Effector memory CD8-positive, alpha-beta T cell (primary cell): ENCODE measurements around the gene ULBP3.
"Not testable (repeated sequence)": the region's sequence is repeated elsewhere in the genome, so short reads cannot be mapped to it uniquely, and the experiment has no call there.

ENCODE experiments used
- ATAC-seq: fragments of 150-1000 bp; cut with Tn5 transposase; replicated peaks from 2 replicates; pipeline ENCODE4 v1.10.0; 2021; ENCODE audit warnings: mild to moderate bottlenecking, moderate library complexity
- DNase-seq, 3 experiments: peaks; one replicate each; pipeline ENCODE4 v3.0.0; 2021
- H3K27ac Mint-ChIP-seq, 2 donors: one replicate each; pipeline ENCODE4 v1.8.0; 2022; ENCODE audit warnings: mild to moderate bottlenecking in 2 of 2, mixed read lengths in 2 of 2, moderate library complexity in 2 of 2
- H3K27me3 Mint-ChIP-seq, 2 donors: one replicate each; pipeline ENCODE4 v1.8.0; 2022; ENCODE audit warnings: mixed read lengths in 2 of 2
- H3K36me3 Mint-ChIP-seq: one replicate; pipeline ENCODE4 v1.8.0; 2022; ENCODE audit warnings: mild to moderate bottlenecking, moderate library complexity, mixed read lengths; ENCODE audit not compliant: insufficient read depth
- H3K4me1 Mint-ChIP-seq, 2 donors: one replicate each; pipeline ENCODE4 v1.8.0; 2022; ENCODE audit warnings: low read depth in 2 of 2, mixed read lengths in 2 of 2
- H3K4me3 Mint-ChIP-seq, 2 donors: one replicate each; pipeline ENCODE4 v1.8.0; 2022; ENCODE audit warnings: mild to moderate bottlenecking in 2 of 2, mixed read lengths in 2 of 2, moderate library complexity in 2 of 2
- H3K9me3 Mint-ChIP-seq, 2 donors: one replicate each; pipeline ENCODE4 v1.8.0; 2022; ENCODE audit warnings: mixed read lengths in 2 of 2

Gene ULBP3

GRCh38 chr6:150028799-150029198 lies 40.1 kb downstream of the ULBP3 start:
- Mint-ChIP-seq H3K36me3 (peaks cover 3% of the 10 kb centered on the region), H3K4me3 (no peak overlapping the region), H3K4me1 (peaks cover 6 to 10% of the 10 kb centered on the region in 2 donors), H3K27me3 (peaks cover 62 to 77% of the 10 kb centered on the region in 2 donors), H3K27ac (no peak overlapping the region), H3K9me3 (no peaks in the 10 kb centered on the region)
- ATAC-seq (no peak), DNase-seq (no peak)

DNA sequence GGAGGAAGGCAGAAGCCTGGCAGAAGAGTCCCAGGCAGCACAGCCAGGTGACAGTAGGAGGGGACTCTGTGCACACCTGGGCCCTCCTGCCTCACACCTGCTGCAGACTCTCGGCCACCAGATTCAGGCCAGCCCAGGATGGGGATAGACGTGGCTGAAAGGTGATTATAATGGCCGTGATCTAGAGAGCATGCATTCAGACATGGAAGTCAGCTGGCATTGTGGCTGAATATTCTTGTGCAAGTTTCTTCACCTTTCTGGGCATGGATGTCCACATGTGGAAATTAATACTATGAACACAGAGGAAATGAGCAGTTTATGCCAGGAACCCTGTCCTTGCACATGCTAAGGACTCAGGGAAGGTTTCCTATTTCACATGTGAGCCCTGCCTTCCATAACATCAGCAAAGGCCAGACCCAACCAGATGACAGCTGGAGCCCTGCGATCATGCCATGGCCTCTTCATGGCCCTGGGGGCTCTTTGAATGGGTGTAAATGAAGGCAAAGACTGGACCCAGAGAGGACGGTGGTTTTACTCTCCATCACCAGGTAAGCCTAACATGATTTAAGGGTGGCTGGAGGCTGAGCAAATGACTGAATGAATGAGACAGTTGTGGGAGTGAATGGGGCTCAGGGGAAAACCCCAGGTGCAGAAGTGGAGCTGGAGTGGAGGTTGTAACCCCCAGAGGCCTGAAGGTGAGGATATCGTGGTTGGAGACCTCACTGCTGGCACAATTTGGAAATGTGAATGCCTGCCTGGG lies 40.9 kb downstream of the ULBP3 start:
- no peak for DNase-seq
- Mint-ChIP-seq H3K27me3 (peaks cover 53 to 77% of the 10 kb centered on the region in 2 donors), H3K9me3 (no peaks in the 10 kb centered on the region), H3K4me1 (peaks cover 6 to 10% of the 10 kb centered on the region in 2 donors), H3K27ac (no peak overlapping the region), H3K4me3 (no peak overlapping the region), H3K36me3 (peaks cover 3% of the 10 kb centered on the region)
- ATAC-seq: no peak

DNA sequence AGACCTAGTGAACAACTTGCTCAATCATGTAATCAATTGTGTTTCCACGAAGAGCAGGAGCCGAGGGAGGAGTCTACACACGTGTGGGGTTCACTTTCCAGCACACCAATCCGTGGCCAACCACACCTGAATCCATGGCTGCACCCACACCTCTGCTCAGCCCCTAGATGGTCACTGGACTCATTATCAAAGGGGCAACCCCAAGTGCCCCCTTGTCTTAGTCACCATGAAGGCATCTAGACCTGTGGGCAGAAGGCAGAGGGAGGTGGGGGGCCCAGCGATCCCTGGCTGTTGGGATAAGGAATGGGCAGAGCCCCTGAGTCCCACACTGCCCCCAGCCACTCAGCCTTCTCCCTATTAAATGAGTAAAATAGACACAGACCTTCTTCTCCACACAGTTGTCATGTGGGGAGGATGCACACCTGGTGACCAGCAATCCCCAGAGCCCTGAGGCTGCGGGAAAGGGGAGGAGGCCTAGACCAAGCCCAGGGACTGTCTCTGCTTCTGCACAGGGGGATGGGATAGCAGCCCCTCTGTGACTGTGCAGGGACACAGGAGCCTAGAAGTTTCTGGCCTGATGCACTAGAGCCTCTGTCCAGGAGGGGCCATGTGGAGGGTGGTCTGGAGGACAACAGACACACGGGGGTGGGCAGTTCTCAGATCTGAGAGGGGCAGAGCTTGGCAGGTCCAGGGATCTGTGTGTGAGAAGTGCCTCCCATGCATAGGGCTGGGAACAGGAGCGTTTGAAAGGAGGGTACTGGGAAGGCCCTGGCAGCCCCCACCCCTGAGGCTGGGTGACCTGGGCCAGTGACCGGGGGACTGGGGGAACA lies 41.7 kb downstream of the ULBP3 start:
- peaks cover 6 to 10% of the 10 kb centered on the region in 2 donors for H3K4me1 Mint-ChIP-seq
- no peak overlapping the region for H3K4me3 Mint-ChIP-seq
- H3K27me3 Mint-ChIP-seq: peaks cover 50 to 71% of the 10 kb centered on the region in 2 donors
- H3K27ac Mint-ChIP-seq: no peak overlapping the region
- DNase-seq: no peak
- peaks cover 3% of the 10 kb centered on the region for H3K36me3 Mint-ChIP-seq
- ATAC-seq: no peak
- H3K9me3 Mint-ChIP-seq: no peaks in the 10 kb centered on the region

DNA sequence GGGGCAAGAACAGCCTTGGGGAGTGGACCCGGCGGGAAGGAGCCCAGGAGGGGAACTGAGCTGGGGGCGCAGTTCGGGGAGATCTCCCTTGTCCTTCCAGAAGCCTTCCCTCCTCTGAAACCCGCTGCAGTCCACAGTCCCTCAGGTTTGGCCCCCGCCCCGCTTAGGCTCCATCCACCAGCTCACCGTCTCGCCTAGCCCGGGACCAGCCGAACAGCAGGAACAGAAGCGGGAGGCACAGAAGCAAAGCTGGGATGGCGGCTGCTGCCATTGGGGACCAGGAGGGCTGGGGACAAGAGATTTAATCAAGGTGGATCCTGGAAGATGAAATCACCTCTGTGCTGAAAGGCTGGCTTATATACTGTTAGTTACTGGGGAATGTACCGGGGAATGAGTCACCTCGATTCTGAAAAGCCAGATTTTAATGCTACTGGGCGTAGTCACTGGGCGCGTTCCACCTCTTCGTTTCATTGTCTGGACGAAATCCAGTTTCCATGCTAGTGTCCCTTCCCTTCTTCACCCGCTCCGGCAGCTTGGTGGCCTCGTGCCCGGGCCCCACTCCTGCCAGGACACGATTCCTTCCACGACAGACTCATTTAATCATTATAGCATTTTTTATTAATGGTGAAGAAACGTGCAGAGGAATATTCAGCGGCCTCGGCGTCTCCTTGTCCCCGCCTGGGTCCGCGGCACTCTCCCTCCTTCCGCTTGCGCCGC lies 43.6 kb downstream of the ULBP3 start, which contains the start of gene RAET1L:
Gene RAET1L (minus strand): TSS at position 332 of the 717 bp plus-strand sequence. CDS start 61 bp downstream, at position 271.
- ATAC-seq (peak; percentile 56), DNase-seq (no peak)
- no peak within 1 kb of the TSS for H3K27ac Mint-ChIP-seq
- peak within 1 kb of the TSS; percentile 48 to 54 for H3K4me3 Mint-ChIP-seq
- H3K27me3 Mint-ChIP-seq: peaks cover 50 to 81% of the 10 kb centered on the region in 2 donors
- peaks cover 3% of the 10 kb centered on the region for H3K36me3 Mint-ChIP-seq
- H3K9me3 Mint-ChIP-seq: no peaks in the 10 kb centered on the region
- peaks cover 6 to 10% of the 10 kb centered on the region in 2 donors for H3K4me1 Mint-ChIP-seq

DNA sequence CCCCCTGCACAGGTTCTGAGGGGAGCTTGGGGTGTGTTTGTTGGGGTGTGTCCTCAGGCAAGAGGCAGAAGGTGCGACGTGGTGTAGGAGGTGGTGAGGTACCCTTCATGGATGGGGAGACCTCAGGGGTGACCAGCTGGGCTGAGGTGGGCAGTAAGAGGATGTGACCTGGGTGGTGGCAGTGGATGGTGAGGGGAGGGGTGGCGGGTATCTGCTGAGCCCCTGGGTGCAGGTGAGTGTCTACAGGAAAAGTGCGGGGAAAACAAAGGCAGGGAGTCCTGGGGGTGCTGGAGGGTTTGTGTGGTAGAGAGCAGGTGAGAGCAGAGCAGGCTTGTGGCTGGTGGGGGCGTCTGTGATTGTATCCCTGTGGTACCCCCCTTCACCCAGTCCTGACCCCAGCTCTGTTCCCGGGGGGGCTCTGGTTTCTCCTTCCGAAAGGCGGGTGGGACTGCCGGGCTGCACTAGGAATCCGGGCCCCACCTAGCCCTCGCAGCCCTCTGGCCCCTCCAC lies 44.2 kb downstream of the ULBP3 start:
- no peak overlapping the region for H3K27ac Mint-ChIP-seq
- H3K36me3 Mint-ChIP-seq: peaks cover 3% of the 10 kb centered on the region
- no peaks in the 10 kb centered on the region for H3K9me3 Mint-ChIP-seq
- peaks cover 6 to 10% of the 10 kb centered on the region in 2 donors for H3K4me1 Mint-ChIP-seq
- DNase-seq (no peak), ATAC-seq (no peak)
- H3K4me3 Mint-ChIP-seq: no peak overlapping the region
- H3K27me3 Mint-ChIP-seq: peaks cover 50 to 80% of the 10 kb centered on the region in 2 donors

GRCh38 chr6:150024021-150024420 lies 44.9 kb downstream of the ULBP3 start:
- ATAC-seq, DNase-seq, H3K4me3 Mint-ChIP-seq, H3K9me3 Mint-ChIP-seq, H3K4me1 Mint-ChIP-seq, H3K27ac Mint-ChIP-seq, H3K36me3 Mint-ChIP-seq: not testable (repeated sequence)
- peaks cover 51 to 79% of the 10 kb centered on the region in 2 donors for H3K27me3 Mint-ChIP-seq

DNA sequence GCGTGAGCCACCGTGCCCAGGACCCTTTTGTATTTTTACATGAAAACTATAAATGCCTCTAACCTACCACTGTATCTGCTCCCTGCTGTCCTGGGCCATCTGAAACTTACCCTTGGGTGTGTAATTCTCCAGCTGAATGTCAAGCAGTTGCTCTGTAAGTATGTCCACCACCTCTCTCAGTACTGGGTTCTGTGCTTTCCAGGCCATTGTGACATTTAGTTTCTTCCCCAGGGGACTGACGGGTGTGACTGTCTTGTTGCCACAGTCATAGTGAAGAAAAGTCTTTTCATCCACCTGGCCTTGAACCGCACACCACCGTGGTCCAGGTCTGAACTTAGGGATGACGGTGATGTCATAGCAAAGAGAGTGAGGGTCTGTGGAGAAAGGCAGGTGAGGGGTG lies 47.1 kb downstream of the ULBP3 start:
- not testable (repeated sequence) for H3K36me3 Mint-ChIP-seq, H3K9me3 Mint-ChIP-seq, DNase-seq, H3K4me3 Mint-ChIP-seq, ATAC-seq, H3K4me1 Mint-ChIP-seq, H3K27ac Mint-ChIP-seq
- H3K27me3 Mint-ChIP-seq: peaks cover 50 to 79% of the 10 kb centered on the region in 2 donors

GRCh38 chr6:150018846-150019580 lies 49.9 kb downstream of the ULBP3 start:
- Mint-ChIP-seq H3K4me3 (no peak overlapping the region), H3K27ac (no peak overlapping the region), H3K27me3 (peaks cover 48 to 76% of the 10 kb centered on the region in 2 donors), H3K9me3 (no peaks in the 10 kb centered on the region), H3K36me3 (peaks cover 3% of the 10 kb centered on the region), H3K4me1 (peaks cover 8 to 11% of the 10 kb centered on the region in 2 donors)
- DNase-seq (no peak), ATAC-seq (no peak)

- not testable (repeated sequence) for ATAC-seq, H3K27ac Mint-ChIP-seq, DNase-seq, H3K9me3 Mint-ChIP-seq, H3K36me3 Mint-ChIP-seq, H3K4me3 Mint-ChIP-seq
- Mint-ChIP-seq H3K27me3 (peaks cover 62 to 82% of the 10 kb centered on the region in 2 donors), H3K4me1 (peaks cover 15 to 17% of the 10 kb centered on the region in 2 donors)
These were observed 51.8 kb downstream of the ULBP3 start for GRCh38 chr6:150017186-150017521.

DNA sequence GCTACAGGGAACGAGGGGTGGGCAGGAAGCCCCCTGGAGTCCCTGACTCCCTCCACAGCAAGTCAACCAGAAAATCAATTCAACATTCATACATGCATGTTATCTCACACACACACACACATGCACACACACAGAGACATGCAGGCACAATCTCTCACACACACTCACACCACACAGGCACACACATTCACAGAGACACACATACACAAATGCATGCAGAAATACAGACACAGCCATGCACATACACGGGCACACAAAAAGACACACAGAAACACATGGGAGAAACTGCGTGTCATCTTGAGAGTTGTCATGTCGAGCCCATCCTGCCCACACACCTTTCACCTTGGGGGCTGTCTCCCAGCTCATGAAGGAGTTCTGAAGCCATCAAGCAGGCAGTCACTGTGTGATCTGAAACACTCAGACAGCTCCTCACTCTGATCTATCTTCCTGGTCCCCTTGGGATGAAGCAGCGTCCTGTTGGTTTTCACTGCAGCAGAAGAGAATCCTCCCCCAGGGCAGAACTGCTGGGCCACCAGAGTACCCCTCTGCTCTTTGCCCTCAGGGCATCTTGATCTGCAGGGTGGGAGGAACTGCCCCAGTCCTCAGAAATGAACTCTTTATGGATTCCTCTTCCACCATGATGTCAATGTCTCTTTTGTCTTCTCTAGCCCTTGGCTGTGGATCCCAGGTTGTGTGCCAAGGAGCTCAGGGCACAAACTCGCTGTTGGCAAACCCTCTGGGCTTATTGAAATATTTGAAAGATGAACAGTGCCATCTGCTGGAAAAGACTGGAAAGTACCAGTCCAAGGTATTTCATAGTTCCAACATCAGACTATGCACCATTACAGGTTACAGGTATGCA lies 52.4 kb downstream of the ULBP3 start:
- Mint-ChIP-seq H3K27ac (no peak overlapping the region), H3K4me3 (no peak overlapping the region), H3K36me3 (peaks cover 4% of the 10 kb centered on the region), H3K4me1 (peaks cover 15 to 17% of the 10 kb centered on the region in 2 donors), H3K9me3 (no peaks in the 10 kb centered on the region), H3K27me3 (peaks cover 62 to 82% of the 10 kb centered on the region in 2 donors)
- DNase-seq: peak; percentile 63 to 70 (median 66)
- ATAC-seq: peak; percentile 81

- not testable (repeated sequence) for H3K36me3 Mint-ChIP-seq, H3K27ac Mint-ChIP-seq, H3K9me3 Mint-ChIP-seq, H3K4me3 Mint-ChIP-seq
- ATAC-seq (peak; percentile 77), DNase-seq (peak in 1 of 3 experiments; percentile 36)
- Mint-ChIP-seq H3K27me3 (peaks cover 73 to 84% of the 10 kb centered on the region in 2 donors), H3K4me1 (peaks cover 15 to 17% of the 10 kb centered on the region in 2 donors)
These were observed 53.5 kb downstream of the ULBP3 start for GRCh38 chr6:150015281-150016001.
